NCI-H146 treated with DMSO at 0.1 percent for 48 hours (cell line): ENCODE data around the gene WDR5B.
"Not testable (repeated sequence)": the region's sequence is repeated elsewhere in the genome, so short reads cannot be mapped to it uniquely, and the experiment has no call there.

ENCODE experiments used
- DNase-seq: peaks from one replicate; lab custom pipeline; 2025; ENCODE audit not compliant: unreplicated experiment; lab: John Stamatoyannopoulos, UW

Gene WDR5B

DNA sequence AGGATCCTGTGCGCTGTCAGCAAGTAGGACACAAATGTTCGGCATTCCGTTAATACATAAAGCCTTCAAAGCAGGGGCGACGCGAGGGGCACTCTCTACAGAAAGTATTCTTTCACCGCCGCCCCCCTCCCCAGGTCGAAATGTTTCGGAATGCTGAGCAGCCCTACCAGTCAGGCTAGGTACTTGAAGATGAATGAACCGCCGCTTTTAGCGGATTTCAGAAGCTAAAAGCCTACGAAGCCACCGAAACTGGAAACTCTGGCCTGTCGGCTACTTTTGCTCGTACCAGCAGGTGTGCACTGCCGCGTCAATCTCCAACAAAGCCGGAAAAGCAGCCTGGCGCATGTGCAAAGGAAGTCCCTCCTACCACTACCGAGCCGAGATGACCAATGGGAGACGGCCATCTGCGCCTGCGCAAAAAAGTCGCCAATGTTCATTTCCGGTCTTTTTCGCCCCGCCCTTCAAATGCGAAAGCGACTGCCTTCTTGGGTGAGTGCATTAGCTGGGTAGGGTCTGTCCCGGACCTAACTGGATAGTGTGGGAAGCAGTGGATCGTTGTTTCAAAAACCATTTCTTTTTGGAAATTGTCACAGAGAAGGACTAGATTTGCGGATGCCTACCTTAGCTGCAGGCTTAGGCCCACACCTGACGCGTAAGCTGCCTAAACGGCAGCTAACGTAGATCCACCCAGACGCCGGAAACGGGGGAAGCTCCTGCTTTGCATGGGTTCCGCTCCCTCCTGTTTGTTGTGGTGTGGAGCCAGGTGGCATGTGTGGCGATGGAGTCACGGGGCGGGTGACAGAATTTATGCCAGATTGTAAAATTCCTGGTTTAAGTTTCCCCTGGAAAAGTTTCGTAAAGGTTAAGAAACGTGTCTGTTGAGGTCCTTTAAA lies at the start of gene WDR5B:
TSS of gene WDR5B (minus strand) at position 301 of the 893 bp plus-strand sequence. CDS start 534 bp downstream, outside the sequence.
- DNase-seq = no peak

DNA sequence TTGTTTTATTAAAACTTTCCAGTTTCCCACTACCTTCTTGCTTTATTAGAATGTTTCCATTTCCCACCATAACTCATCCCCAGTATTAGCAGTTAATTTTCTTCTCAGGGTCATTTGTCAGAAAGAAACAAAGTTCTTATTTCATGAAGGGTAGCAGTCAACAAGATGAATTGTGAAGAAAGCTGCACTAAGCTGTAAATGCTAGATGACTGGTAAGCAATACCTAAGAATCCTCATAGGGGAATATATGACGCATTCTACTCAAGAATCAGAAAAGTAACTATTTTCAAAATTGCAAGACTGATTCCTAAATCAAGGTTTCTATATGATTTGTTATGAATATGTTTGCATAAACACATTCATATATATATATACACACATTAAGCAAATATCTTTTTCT lies 48.8 kb upstream of the WDR5B start:
- no peak for DNase-seq

DNA sequence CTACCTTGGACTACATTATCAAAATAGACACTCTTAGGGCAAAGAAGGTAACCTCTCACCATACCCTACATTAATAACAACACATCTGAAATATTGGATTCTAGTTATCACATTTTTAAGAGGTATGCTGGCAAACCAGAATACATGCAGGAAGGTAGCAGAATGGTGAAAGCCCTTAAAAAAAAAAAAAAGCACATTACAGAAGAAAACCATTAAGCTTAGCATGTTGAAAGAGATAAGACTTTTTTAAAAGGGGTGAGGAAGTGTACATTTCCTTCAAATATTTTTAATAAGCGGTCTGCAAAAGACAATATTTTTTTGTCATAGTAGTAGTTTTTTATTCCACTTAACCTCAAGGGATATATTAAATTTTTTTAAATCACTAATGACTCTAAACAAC lies 46.5 kb upstream of the WDR5B start:
- no peak for DNase-seq

DNA sequence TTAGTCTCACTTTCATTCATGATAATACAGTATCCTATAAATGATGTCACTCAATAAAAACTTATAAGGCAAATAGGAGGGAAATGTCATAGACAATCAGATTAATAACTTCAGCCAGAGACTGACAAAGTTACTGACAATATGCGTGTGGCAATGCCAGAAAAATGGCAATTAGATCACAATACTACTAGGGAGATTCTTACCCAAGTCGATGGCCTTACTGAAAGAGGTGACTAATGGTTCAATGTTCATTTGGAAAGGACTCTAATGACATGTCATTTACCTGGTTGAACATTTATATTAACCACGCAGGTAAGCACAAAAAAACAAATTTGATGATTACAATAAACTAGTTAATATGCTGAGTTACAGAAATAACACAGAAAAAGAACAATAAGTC lies 45.9 kb upstream of the WDR5B start:
- no peak for DNase-seq

DNA sequence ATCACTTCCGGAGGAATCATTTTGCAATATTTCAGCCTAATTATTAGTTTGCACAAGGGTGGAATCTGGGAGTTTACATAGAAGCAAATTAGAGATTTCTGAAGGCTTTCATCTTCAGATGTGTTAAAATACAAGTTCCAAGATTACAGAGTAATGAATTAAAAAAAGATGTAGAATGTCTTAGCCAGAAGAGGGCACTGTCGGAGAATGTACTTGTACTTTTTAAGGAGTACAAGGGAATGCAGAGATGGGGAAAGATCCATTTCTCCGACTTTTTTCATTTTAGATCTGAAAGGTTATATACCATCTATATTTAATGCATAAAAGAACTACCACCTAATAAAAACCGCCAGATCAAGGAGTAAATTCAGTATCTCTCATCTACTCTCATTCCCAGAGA lies 43.1 kb upstream of the WDR5B start:
- DNase-seq = no peak

DNA sequence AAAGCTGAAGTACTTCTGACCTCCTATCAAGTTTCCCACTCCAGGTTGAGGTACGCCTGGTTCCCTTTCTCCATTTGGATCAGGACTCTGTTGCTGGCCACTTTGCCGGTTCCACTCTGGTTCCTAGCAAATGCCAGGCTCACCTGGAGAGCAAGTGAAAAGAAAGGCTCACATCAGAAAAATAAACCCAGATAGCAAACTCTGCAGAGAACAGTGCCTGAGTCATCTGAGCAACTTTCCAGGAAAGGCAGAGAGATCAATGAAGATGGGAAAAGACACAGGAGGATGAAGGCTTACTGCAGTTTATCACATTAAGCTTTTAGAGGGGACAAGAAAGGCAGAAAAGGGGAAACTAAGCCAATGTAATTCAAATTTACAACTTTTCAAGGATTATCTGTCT lies 41.8 kb upstream of the WDR5B start:
- no peak for DNase-seq

DNA sequence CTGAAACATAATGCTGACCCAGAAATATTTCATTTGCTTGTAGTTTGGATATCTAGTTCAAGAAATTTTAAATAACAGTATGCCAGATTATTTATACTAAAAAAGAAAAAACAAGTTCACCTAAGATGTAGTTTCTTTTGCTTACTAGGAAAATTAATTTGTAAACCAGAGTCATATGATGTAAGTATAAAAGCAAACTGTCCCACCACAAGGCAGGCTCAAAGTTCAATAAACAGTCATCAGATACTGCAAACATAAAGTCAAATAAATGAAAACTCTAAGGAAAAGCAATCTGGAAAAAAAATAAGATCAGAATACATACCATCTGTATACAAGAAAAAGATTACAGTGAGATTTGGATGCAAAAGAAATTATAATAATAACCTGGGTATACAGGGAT lies 40.2 kb upstream of the WDR5B start:
- DNase-seq = no peak

DNA sequence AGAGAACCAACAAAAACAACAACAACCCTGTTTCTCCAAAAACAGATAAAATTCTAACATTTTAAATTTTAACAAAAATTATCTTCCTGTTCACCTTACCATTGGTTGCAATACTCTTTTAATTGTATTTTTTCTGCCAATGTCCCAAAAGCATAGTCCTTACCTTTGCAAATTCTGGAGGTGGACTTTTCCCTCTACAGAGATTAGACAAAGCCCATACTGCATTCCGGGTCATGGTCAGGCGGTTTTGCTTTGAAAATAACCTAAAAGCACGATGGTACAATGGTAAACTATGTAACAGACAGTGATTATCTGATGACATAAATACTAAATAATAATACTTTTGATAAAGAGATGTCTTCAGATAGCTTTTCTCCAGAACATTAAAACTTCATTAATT lies 35.5 kb upstream of the WDR5B start:
- DNase-seq = no peak

DNA sequence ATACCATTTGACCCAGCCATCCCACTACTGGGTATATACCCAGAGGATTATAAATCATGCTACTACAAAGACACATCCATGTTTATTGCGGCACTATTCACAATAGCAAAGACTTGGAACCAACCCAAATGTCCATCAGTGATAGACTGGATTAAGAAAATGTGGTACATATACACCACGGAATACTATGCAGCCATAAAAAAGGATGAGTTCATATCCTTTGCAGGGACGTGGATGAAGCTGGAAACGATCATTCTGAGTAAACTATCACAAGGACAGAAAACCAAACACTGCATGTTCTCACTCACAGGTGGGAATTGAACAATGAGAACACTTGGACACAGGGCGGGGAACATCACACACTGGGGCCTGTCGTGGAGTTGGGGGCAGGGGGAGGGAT lies 32.4 kb upstream of the WDR5B start:
- not testable (repeated sequence) for DNase-seq

DNA sequence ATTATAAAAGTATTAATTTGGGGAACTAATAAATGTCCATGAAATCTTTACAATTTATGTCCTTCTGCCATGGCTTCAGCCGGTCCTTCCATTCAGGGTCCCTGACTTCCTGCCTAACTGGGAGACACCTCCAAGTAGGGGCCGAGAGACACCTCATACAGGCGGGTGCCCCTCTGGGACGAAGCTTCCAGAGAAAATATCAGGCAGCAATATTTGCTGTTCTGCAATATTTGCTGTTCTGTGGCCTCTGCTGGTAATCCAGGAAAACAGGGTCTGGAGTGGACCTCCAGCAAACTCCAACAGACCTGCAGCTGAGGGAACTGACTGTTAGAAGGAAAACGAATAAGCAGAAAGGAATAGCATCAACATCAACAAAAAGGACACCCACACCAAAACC lies 28.6 kb upstream of the WDR5B start:
- DNase-seq = not testable (repeated sequence)

DNA sequence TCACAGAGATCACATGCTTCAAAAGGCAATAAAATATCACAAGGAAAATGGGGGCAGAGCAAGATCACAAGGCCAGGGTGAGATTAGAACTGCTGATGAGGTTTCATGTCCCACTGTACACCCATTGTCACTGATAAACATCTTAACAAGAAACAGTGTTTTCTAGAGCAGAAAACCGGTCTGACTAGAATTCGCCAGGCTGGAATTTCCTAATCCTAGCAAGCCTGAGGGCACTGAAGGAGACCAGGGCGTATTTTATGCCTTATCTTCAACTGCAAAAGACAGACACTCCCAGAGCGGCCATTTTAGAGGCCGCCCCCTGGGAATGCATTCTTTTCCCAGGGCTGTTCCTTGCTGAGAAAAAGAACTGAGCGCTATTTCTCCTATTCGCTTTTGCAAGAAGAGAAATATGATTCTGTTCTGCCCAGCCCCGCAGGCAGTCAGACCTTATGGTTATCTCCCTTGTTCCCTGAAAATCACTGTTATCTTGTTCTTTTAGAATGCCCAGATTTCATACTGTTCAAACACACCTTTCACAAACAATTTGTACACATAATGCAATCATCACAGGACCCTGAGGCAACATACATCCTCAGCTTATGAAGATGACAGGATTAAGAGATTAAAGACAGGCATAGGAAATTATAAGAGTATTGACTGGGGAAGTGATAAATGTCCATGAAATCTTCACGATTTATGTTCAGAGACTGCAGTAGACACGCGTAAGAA lies 28.1 kb upstream of the WDR5B start:
- DNase-seq = not testable (repeated sequence)

DNA sequence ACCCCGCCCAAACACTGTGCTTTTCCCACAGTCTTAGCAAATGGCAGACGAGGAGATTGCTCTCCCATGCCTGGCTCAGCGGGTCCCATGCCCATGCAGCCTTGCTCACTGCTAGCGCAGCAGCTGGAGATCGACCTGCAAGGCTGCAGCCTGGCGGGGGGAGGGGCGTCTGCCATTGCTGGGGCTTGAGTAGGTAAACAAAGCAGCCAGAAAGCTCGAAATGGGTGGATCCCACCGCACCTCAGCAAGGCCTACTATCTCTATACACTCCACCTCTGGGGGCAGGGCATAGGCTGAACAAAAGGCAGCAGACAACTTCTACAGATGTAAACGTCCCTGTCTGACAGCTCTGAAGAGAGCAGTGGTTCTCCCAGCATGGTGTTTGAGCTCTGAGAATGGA lies 27.2 kb upstream of the WDR5B start:
- DNase-seq = no peak

DNA sequence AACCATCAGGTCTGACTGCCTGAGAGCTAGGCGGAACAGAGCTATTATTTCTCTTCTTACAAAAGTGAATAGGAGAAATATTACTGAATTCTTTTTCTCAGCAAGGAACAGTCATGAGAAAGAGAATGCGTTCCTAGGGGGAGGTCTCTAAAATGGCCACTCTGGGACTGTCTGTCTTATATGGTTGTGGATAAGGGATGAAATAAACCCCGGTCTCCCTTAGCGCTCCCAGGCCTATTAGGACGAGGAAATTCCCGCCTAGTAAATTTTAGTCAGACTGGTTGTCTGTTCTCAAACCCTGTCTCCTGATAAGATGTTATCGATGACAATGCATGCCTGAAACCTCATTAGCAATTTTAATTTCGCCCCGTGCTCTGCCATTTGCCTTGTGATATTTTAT lies 20.1 kb upstream of the WDR5B start:
- no peak for DNase-seq

DNA sequence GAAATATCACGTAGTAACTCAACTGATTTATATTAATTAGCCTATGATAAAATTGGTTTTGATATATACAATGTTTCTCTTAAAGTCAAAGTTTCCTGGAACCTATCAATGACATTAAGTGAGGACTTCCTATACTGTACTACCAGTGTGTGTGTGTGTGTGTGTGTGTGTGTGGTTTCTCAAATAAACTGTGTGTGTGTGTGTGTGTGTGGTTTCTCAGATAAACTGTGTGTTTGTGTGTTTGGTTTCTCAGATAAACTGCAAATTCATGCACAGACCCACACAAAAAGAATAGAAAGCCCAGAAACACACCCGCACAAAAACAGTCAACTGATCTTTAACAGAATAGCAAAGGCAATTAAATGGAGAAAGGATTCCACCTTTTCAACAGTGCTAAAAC lies 14.5 kb upstream of the WDR5B start:
- no peak for DNase-seq

DNA sequence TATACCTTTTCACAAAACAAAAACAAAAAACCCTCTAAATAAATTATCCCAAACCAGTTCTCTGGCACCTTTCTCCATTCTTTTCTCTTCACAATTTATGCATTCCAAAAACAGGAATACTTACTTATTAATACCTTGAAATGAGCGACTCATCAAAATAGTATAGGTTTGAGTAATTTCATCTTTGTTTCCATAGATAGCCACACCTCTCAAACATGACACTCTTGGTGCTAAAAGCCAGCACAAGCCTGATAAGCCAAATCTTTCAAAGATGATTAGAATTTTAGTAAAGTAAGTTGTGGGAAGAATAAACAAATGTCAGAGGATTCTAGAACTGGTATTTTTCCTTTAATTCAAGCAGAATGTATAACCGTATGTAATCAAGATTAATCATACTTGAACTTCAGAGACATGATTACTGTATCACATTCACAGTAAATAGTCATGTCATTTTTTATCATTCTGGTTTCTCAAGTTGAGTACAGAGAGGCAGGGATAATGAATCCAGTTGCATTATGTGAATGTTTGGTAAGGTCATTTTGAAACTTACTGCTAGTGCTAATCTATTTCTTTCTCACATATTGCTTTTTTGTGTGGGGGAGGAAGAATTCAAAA lies 12.1 kb upstream of the WDR5B start:
- no peak for DNase-seq

DNA sequence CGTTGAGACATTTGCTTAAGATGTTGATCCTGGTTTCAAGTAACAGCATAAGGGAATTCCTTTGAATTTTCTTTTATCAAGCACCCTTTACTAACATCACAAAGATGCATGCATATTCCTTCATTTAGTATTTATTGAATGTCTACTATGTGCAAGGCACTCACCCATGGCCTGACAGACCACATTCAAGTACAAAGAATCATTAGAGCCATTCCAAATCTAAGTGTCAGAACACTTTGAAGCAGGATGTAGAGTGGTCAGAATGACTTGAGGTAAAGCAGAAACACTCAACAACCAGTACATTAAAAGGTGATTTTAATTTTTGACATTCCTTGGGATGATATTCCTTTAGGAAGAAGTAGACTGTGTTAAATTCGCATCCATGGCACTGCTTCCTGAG lies 6.0 kb upstream of the WDR5B start:
- DNase-seq = no peak

DNA sequence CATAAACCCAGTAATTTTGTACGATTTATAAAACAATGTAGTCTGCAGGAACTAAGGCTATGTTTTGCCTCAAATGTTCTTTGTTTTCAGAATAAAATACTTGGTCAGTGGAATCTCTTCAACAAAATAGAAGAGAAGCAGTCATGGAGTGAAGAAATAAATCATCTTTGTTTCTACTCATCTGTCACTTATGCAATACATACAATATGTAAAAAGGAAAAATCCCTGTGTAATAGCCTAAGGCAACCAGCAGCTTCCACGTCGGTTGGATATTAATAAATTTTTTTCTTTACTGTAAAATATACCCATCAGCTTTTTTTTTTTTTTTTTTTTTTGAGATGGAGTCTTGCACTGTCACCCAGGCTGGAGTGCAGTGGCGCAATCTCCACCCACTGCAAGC lies 5.2 kb upstream of the WDR5B start:
- no peak for DNase-seq

DNA sequence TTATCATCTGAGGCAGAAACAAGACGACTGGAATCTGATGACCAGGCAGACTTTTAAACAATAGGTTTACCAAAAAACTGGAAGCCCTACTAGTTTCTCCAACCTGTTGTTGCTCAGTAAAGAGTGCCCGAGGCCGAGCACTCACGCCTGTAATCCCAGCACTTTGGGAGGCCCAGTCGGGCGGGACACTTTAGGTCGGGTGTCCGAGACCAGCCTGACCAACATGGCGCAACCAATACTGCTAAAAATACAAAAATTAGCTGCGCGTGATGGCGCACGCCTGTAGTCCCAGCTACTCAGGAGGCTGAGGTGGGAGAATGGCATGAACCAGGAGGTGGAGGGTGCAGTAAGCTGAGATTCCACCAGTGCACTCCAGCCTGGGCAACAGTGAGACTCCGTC lies 1.1 kb upstream of the WDR5B start:
- DNase-seq = no peak

DNA sequence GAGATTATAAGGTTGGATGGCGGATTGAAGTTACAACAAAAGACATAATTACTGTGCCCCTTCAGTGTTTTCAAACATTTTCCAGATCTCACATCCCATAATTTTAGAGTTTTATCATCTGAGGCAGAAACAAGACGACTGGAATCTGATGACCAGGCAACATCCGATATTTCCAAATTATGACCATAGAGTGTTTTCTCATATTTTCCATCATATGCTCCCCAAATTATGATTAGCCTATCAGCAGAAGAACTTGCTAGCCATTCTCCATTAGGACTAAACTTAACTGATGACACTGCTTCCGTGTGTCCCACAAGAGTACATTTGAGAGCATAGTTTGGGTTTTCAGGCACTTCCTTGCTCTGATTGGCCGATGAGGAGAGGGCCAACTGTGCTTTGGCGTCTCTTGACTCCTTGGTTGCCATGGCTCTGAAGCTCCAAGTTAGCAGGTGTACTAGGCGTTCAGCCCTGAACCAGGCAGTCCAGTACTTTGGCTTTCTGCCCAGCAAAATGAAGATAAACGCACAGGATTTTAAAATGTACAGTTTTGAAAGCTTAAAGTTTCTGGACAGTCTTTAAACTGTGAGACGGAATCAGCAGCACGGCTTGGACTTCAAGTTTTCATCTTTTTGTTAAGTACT lies 638 bp downstream of the WDR5B start:
- no peak for DNase-seq

DNA sequence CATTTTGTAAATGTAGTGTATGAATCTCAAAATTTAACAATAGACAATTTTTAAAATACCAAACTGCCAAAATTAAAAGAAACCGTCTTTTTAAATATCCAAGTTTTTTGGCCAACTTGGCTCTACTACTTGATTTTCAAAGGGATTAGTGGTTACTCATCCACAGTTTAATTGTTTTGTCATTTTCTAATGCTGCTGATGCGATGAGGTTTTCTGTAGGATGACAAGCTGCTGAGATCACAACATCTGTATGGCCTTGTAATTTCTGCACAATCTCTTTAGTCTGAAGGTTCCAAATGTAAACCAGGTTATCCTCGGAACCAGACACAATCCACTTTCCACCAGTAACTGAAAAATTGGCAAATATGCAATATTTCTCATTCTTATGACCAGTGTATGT lies 1.5 kb downstream of the WDR5B start:
- no peak for DNase-seq

DNA sequence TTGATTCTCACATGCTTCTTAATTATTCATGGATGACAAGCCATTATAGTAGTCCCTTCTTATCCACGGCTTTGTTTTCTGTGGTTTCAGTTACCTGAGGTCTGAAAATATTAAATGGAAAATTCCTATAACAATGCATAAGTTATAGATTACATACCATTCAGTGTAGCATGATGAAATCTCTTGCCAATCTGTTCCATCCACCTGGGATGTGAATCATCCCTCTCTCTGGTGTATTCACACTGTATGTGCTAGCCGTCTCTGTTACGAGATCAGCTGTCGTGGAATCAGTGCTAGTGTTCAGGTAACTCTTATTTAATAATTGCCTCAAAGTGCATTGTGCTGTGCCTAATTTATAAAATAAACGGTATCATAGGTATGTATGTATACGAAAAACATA lies 5.2 kb downstream of the WDR5B start:
- DNase-seq = no peak

DNA sequence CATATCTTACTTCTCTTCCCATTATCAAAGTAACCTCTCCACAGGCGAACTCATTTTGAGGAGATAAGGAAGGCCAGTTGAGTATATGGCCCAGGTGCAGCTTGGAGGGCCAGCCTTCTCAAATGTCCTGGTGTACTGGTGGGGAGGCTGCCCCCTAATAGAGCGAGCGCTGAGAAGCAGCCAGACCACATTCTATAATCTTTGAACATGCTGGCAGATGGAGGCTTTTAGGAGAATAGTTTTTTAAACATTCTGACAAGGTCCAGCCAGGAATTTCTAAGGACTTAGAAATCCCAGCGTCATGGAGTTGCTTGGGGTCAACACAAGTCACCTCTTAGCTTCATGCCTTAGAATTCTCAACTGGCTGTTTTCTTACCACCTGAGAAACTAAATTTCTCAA lies 5.8 kb downstream of the WDR5B start:
- no peak for DNase-seq
